Prostate gland (tissue), 2 donors: ENCODE data around the gene PTPN2. TPM values are rescaled to one million over a fixed set of nuclear protein-coding genes. Genes with fewer than 3 reads are reported as not detected.

ENCODE experiments used
- DNase-seq: peaks from one replicate; pipeline ENCODE4 v3.0.0-alpha.2; 2019; ENCODE audit warnings: low spot score
- H3K27ac ChIP-seq, 2 donors: fragments of 200-600 bp; sonication (generic); 2 replicates each; pipeline ENCODE4 v1.5.1; 2017 to 2019
- H3K27me3 ChIP-seq: fragments of 200-600 bp; sonication (generic); replicated peaks from 2 replicates; pipeline ENCODE4 v1.5.1; 2019; ENCODE audit not compliant: insufficient read depth
- H3K36me3 ChIP-seq, 2 donors: fragments of 200-600 bp; sonication (generic); 1 replicate in 1 of 2; 2 replicates in 1 of 2; pipeline versions ENCODE4 v1.5.1 to v1.8.1; 2017 to 2019
- H3K4me1 ChIP-seq: fragments of 200-600 bp; sonication (generic); replicated peaks from 2 replicates; pipeline ENCODE4 v1.5.1; 2019
- H3K4me3 ChIP-seq, 2 donors: fragments of 200-600 bp; sonication (generic); 2 replicates each; pipeline ENCODE4 v1.5.1; 2017 to 2019
- H3K9me3 ChIP-seq: fragments of 200-600 bp; sonication (generic); 2 replicates; pipeline ENCODE4 v1.5.1; 2017
- POLR2A ChIP-seq: fragments of 450-650 bp; IDR thresholded peaks from one replicate; pipeline ENCODE4 v1.6.1; 2016; ENCODE audit warnings: antibody characterized with exemption, mild to moderate bottlenecking
- POLR2AphosphoS5 ChIP-seq: sonication (generic); formaldehyde crosslinking; IDR thresholded peaks from one replicate; pipeline ENCODE4 v1.6.1; 2017; ENCODE audit warnings: antibody characterized with exemption
- WGBS: methylation state at CpG from one replicate; pipeline ENCODE4 v1.1.5; 2018; 5-methylcytosine and 5-hydroxymethylcytosine counted together
- intact Hi-C: fragments of 100-400 bp; cut with DNase I; formaldehyde crosslinking; loops from one replicate; pipeline ENCODE4 v1.14.2; 2022
- total RNA-seq, 2 donors: library from RNA; depleted of rRNA; stranded (reverse); fragments of >200 nt; gene quantifications; one replicate each; pipeline ENCODE4 v1.1.0, GENCODE V29; 2016
- TF ChIP-seq, protein P1 (sequence below), 4 experiments: fragments of 200-600 bp in 2 of 4; fragments of 450-650 bp in 2 of 4; sonication (generic) in 2 of 4; IDR thresholded peaks; 1 replicate in 3 of 4; 2 replicates in 1 of 4; pipeline ENCODE4 v1.5.1; 2016 to 2019; ENCODE audit warnings: antibody characterized with exemption in 4 of 4, mild to moderate bottlenecking in 2 of 4, moderate library complexity in 2 of 4

The PTPN2 gene
- total RNA-seq, 2 donors from 2014 or later: 25.0 to 34.0 TPM

DNA sequence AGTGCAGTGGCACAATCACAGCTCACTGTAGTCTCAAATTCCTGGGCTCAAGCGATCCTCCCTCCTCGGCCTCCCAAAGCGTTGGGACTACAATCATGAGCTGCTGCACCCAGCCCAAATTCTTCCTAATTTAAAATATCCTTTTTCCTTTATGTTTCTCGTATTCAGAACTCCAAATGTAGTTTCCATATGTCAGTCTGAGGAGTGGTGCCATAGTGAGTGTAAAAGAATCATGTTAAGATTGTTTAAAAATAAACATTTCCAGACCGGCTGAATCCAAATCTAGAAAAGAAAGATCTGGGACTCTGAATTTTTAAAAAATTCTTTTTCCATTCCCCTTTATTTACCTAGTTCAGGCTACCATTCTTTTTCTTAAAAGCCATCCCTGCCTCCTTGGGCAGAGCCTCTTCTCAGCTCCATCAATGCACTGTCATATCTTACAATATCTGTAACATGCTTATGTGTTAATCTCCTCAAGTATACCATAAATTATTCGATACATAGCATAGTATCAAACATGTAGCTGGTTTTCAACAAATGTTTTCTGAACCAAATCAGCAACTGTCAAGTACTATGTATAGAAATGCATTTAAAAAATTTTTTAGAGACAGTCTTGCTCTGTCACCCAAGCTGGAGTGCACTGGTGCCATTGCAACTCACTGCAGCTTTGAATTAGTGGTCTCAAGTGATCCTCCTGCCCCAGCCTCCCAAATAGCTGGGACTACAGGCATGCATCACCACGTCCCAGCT lies 31.3 kb downstream of the PTPN2 start:
- Histone ChIP-seq H3K4me1 (no peaks in the 10 kb centered on the region), H3K4me3 (no peak overlapping the region), H3K9me3 (no peaks in the 10 kb centered on the region), H3K36me3 (no peaks in the 10 kb centered on the region), H3K27ac (no peak overlapping the region), H3K27me3 (no peaks in the 10 kb centered on the region)
- WGBS: 97% methylated on average over 7 of the region's 7 CpGs
- DNase-seq: no peak
- intact Hi-C loops: no loop called here
- TF ChIP-seq, protein P1, sequence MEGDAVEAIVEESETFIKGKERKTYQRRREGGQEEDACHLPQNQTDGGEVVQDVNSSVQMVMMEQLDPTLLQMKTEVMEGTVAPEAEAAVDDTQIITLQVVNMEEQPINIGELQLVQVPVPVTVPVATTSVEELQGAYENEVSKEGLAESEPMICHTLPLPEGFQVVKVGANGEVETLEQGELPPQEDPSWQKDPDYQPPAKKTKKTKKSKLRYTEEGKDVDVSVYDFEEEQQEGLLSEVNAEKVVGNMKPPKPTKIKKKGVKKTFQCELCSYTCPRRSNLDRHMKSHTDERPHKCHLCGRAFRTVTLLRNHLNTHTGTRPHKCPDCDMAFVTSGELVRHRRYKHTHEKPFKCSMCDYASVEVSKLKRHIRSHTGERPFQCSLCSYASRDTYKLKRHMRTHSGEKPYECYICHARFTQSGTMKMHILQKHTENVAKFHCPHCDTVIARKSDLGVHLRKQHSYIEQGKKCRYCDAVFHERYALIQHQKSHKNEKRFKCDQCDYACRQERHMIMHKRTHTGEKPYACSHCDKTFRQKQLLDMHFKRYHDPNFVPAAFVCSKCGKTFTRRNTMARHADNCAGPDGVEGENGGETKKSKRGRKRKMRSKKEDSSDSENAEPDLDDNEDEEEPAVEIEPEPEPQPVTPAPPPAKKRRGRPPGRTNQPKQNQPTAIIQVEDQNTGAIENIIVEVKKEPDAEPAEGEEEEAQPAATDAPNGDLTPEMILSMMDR (IDR thresholded peaks at IDR 0.05): no peak
- TF ChIP-seq POLR2AphosphoS5 (no peak), POLR2A (no peak)

DNA sequence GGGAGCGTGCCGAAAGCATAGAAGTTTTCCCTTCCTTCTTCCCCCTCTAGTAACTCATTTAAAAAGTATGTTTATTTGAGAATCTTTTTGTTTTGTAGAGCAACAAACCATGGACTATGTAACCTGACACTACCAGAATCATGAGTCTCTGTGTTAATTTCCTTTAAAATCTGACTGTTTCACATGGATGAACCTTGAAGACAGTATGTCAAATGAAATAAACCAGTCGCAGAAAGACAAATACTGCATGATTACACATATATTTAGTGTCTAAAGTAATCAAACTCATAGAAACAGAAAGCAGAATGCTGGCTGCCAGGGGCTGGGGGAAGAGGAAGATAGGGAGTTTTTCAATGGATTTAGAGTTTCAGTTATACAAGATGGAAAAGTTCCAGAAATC lies 32.3 kb downstream of the PTPN2 start:
- DNase-seq: no peak
- Histone ChIP-seq H3K4me3 (no peak overlapping the region), H3K4me1 (no peaks in the 10 kb centered on the region), H3K27me3 (no peaks in the 10 kb centered on the region), H3K36me3 (no peaks in the 10 kb centered on the region), H3K9me3 (no peaks in the 10 kb centered on the region), H3K27ac (no peak overlapping the region)
- intact Hi-C loops: no loop called here
- no peak for TF ChIP-seq POLR2AphosphoS5
- TF ChIP-seq POLR2A: no peak
- TF ChIP-seq, protein P1 (IDR thresholded peaks at IDR 0.05): no peak
- WGBS: 78% methylated on average over 3 of the region's 3 CpGs

DNA sequence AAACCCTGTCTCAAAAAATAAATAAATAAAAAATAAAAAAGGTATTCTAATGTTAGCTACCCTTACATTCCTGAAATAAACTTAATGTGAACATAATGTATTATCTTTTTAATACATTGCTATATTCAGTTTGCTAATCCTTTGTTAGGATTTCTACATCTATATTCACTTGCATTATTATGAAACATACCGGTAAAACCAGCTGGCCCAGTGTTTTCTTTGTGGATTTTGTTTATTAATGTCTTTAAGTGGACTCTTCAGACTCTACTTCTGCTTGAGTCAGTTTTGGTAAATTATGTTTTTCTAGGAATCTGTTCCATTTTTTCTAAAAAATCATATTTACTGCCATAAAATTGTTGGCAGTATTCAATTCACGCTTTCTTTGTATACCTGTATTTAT lies 34.5 kb downstream of the PTPN2 start:
- TF ChIP-seq, protein P1 (IDR thresholded peaks at IDR 0.05): no peak
- TF ChIP-seq POLR2AphosphoS5 (peak; percentile 18), POLR2A (no peak)
- intact Hi-C loops: no loop called here
- Histone ChIP-seq H3K36me3 (no peaks in the 10 kb centered on the region), H3K27me3 (no peaks in the 10 kb centered on the region), H3K4me1 (no peaks in the 10 kb centered on the region), H3K4me3 (no peak overlapping the region), H3K27ac (no peak overlapping the region), H3K9me3 (no peaks in the 10 kb centered on the region)
- peak; percentile 62 for DNase-seq
- WGBS: 81% methylated on average over 2 of the region's 2 CpGs

DNA sequence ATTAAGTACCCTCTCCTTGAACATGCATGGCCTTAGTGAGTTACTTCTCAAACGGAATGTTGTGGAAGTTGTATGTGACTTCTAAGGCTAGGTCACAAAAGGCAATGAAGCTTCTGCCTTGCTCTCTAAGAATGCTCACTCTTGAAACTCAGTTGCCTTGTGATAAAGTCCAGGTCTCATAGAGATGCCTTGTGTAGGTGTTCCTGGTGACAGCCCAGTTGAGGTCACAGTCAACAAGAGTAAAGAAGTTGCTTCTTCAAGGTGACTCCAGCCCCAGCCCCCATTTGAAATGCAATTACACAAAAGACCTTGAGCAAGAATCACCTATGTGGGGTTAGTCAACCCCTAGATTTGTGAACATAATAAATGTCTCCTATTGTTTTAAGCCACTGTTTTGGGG lies 35.6 kb downstream of the PTPN2 start:
- 77% methylated on average over 1 of the region's 1 CpG for WGBS
- Histone ChIP-seq H3K9me3 (no peaks in the 10 kb centered on the region), H3K27me3 (no peaks in the 10 kb centered on the region), H3K36me3 (no peaks in the 10 kb centered on the region), H3K27ac (no peak overlapping the region), H3K4me3 (no peak overlapping the region), H3K4me1 (no peaks in the 10 kb centered on the region)
- no peak for DNase-seq
- intact Hi-C loops: no loop called here
- TF ChIP-seq POLR2A (no peak), POLR2AphosphoS5 (no peak)
- TF ChIP-seq, protein P1 (IDR thresholded peaks at IDR 0.05): no peak

DNA sequence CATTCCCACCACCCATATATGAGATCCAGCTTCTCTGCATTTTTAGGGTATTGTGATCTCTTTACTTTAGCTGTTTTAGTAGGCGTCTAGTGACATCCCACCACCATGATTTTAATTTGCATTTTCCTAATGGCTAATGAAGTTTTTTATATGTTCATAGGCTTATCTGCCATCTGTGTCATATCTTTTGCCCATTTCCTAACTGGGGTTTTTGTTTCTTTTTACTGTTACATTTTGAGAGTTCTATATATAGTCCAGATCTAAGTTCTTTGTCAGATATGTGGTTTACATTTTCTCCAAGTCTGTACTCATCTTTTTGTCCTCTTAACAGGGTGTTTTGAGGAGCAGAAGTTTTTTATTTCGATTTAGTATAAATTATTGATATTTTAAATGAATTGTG lies 39.6 kb downstream of the PTPN2 start:
- no peaks in the 10 kb centered on the region for H3K27me3 ChIP-seq
- no peaks in the 10 kb centered on the region for H3K9me3 ChIP-seq
- H3K4me3 ChIP-seq: no peak overlapping the region
- no peaks in the 10 kb centered on the region for H3K4me1 ChIP-seq
- 94% methylated on average over 2 of the region's 2 CpGs for WGBS
- no peak for DNase-seq
- TF ChIP-seq POLR2A: no peak
- TF ChIP-seq POLR2AphosphoS5: no peak
- TF ChIP-seq, protein P1 (IDR thresholded peaks at IDR 0.05): no peak
- H3K27ac ChIP-seq: no peak overlapping the region
- intact Hi-C loops: no loop called here
- H3K36me3 ChIP-seq: no peaks in the 10 kb centered on the region
